Measurements from ENCODE around the gene ACOT6.
"Not testable (repeated sequence)": the region's sequence is repeated elsewhere in the genome, so short reads cannot be mapped to it uniquely, and the experiment has no call there.

The ACOT6 gene, protein sequence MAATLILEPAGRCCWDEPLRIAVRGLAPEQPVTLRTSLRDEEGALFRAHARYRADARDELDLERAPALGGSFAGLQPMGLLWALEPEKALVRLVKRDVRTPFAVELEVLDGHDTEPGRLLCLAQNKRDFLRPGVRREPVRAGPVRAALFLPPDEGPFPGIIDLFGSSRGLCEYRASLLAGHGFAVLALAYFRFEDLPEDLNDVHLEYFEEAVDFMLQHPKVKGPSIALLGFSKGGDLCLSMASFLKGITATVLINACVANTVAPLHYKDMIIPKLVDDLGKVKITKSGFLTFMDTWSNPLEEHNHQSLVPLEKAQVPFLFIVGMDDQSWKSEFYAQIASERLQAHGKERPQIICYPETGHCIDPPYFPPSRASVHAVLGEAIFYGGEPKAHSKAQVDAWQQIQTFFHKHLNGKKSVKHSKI

DNA sequence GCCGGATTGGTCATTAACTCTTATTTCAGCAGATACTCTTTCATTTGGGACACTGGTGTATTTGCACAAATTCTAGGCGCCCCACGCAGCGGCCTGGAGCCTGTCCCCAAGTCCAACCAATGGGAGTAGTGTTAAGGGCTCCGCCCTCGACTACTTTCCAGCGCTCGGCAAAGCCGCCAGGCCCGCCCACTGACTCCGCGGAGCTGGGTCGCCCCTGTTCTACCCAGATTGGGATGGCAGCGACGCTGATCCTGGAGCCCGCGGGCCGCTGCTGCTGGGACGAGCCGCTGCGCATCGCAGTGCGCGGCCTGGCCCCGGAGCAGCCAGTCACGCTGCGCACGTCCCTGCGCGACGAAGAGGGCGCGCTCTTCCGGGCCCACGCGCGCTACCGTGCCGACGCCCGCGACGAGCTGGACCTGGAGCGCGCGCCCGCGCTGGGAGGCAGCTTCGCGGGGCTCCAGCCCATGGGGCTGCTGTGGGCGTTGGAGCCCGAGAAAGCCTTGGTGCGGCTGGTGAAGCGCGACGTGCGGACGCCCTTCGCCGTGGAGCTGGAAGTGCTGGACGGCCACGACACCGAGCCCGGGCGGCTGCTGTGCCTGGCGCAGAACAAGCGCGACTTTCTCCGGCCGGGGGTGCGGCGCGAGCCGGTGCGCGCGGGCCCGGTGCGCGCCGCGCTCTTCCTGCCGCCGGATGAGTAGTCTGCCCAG, at the start of gene ACOT6:
Gene ACOT6, plus strand, starts transcription at position 179 of the 707 bp plus-strand sequence. Its CDS starts 55 bp downstream, at position 234.
- DNase-seq, result peak; percentile 56

DNA sequence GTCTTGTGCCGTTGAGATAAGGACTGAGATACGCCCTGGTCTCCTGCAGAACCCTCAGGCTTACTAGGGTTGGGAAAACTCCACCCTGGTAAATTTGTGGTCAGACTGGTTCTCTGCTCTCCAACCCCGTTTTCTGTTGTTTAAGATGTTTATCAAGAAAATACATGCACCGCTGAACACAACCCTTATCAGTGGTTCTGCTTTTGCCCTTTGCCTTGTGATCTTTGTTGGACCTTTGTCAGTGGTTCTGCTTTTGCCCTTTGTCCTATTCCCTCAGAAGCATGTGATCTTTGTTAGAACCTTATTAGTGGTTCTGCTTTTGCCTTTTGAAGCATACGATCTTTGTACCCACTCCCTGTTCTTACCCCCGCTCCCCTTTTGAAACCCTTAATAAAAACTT, 49.6 kb upstream of the ACOT6 start:
- DNase-seq, result not testable (repeated sequence)

DNA sequence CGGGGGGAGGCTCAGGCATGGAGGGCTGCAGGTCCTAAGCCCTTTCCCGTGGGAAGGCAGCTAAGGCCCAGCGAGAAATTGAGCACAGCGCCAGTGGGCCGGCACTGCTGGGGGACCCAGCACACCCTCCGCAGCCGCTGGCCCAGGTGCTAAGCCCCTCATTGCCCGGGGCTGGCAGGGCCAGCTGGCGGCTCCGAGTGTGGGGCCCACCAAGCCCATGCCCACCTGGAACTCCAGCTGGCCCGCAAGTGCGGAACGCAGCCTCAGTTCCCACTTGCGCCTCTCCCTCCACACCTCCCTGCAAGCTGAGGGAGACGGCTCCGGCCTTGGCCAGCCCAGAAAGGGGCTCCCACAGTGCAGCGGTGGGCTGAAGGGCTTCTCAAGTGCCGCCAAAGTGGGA, 45.9 kb upstream of the ACOT6 start:
- DNase-seq, result not testable (repeated sequence)

DNA sequence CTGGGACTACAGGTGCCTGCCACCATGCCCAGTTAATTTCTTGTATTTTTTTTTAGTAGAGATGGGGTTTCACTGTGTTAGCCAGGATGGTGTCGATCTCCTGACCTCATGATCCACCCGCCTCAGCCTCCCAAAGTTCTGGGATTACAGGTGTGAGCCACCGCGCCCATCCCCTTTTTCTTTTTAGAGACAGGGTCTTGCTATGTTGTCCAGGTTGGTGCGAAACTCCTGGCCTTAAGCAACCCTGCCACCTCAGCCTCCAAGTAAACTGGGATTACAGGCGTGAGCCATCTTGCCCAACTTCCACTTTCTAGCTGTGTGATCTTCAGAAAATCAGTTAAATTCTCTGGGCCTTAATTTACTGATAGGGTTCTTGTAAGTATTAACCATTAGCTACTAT, 45.4 kb upstream of the ACOT6 start:
- not testable (repeated sequence) for DNase-seq

DNA sequence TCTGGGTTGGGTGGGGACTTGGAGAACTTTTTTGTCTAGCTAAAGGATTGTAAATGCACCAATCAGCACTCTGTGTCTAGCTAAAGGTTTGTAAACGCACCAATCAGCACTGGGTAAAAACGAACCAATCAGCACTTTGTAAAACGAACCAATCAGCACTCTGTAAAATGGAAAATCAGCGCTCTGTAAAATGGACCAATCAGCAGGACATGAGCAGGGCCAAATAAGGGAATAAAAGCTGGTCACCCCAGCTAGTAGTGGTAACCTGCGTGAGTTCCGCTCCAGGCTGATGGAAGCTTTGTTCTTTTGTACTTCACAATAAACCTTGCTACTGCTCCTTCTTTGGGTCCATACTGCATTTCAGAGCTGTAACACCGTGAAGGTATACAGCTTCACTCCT, 45.0 kb upstream of the ACOT6 start:
- DNase-seq, result no peak

DNA sequence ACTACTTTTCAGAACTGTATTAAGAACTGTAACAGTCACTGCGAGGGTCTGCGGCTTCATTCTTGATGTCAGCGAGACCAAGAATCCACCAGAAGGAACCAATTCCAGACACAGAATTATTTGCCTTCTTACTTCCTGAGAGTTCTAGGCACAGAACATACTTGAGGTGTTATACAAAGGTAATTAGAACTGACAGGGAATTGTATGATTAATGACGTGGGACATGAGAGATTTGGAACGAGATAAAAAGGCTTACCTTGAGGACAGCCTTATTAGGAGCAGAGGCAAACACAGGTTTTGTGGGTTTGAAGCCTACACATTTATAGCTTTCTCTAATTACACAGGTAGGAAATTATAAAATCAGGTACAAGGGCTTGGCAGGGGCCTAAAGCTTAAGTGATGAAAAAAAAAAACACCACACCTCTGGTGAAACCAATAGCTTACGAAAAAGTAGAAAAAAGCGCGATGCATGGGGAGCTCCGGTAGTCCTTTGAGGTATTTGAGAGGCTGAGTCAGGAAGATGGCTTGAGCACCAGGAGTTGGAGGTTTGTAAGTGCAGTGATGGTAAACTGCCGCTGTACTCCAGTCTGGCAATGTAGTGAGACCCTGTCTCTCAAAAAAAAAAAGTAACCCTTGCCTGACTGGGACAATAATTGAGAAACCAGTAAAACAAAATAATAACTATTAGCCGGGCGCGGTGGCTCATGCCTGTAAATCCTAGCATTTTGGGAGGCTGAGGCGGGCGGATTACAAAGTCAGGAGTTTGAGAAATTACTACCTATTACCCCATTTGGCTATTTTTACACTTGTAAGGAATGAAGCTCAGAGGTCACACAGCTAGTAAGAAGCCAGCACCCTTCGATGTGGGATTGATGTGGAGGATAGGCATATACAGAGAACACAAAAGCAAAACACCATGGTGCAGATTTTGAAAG, 44.1 kb upstream of the ACOT6 start:
- no peak for DNase-seq

DNA sequence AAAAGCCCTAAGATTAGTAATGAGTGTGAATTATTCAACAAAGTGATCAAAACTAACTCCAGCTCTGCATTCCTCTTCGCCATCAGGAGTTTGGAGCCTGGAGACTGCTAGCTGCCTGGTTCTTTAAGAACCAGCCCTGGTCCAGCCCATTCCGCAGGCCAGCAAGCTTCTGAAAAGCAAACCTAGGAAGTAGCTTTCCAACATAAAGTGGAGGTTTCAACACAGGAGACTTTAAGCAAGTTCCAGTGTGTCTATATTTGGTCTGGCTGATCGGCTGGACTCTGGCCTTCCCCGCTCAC, 43.5 kb upstream of the ACOT6 start:
- DNase-seq, result not testable (repeated sequence)

DNA sequence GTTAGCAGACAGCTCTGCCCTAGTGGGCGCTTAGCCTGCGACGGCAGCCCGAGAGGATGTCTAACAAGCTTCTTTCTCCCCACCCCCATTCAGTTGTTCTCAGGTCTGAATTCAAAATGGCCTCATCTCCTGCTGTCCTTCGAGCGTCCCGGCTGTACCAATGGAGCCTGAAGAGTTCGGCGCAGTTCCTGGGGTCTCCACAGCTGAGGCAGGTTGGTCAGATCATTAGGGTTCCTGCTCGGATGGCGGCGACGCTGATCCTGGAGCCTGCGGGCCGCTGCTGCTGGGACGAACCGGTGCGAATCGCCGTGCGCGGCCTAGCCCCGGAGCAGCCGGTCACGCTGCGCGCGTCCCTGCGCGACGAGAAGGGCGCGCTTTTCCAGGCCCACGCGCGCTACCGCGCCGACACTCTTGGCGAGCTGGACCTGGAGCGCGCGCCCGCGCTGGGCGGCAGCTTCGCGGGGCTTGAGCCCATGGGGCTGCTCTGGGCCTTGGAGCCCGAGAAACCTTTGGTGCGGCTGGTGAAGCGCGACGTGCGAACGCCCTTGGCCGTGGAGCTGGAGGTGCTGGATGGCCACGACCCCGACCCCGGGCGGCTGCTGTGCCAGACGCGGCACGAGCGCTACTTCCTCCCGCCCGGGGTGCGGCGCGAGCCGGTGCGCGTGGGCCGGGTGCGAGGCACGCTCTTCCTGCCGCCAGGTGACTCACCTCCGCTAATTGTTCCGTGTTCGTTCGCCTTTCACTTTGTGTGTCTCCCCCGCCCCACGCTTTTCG, 42.9 kb upstream of the ACOT6 start, which contains the start of gene ACOT2:
Gene ACOT2, plus strand, starts transcription at position 29 of the 774 bp plus-strand sequence. Its CDS starts 28 bp downstream, at position 57.
- peak; percentile 74 for DNase-seq

DNA sequence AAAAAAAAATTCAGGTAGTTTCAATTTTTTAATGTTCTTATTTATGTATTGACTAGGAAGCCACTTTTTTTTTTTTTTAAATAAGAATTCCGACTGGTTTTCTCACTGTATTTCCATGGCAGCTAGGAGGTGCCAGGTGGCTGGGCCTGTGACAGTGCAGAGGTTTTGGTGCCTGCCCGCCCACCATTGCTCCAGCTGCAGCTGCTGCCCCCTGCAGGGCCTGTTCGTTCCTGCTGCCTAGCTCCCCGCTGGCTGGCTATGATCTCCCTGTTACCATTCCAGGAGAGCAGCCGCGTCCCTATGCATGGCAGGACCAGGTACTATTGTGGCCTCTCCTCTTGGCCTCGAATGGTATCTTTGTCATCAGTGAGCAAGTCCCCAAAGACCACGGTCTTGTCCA, 41.4 kb upstream of the ACOT6 start:
- peak; percentile 60 for DNase-seq

DNA sequence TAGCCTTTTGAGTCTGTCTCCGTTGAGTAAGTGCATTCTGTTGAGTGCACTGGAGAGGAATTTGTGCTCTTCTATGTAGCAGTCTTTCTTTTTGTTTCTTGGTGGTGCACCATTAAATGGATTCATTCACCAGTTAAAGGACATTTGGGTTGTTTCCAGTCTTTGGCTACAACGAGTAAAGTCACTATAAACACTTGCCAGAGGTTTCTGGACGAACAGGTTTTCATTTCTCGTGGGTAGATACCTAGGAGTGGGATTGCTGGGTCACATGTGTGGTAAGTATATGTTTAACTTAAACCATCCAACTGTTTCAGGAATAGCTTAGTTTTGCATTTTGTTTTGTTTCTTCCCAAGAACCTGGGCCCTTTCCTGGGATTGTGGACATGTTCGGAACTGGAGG, 39.3 kb upstream of the ACOT6 start:
- not testable (repeated sequence) for DNase-seq

DNA sequence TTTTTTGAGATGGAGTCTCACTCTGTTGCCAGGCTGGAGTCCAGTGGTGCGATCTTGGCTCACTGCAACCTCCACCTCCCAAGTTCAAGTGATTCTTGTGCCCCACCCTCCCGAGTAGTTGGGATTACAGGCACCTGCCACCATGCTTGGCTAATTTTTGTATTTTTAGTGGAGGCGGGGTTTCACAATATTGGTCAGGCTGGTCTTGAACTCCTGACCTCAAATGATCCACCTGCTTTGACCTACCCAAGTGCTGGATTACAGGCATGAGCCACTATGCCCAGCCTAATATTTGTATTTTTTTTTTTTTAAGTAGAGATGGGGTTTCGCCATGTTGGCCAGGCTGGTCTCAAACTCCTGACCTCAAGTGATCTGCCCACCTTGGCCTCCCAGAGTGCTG, 38.6 kb upstream of the ACOT6 start:
- DNase-seq, result not testable (repeated sequence)

DNA sequence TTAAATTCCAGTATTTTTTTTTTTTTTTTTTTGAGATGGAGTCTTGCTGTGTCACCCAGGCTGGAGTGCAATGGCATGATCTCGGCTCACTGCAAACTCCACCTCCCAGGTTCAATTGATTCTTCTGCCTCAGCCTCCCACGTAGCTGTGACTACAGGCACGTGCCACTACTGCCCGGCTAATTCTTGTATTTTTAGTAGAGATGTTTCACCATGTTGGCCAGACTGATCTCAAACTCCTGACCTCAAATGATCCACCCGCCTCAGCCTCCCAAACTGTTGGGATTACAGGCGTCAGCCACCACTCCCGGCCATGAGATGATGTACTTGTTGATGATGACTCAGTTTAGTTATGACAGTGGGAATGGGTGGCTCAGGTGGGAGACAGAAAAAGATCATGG, 38.1 kb upstream of the ACOT6 start:
- DNase-seq, result not testable (repeated sequence)

DNA sequence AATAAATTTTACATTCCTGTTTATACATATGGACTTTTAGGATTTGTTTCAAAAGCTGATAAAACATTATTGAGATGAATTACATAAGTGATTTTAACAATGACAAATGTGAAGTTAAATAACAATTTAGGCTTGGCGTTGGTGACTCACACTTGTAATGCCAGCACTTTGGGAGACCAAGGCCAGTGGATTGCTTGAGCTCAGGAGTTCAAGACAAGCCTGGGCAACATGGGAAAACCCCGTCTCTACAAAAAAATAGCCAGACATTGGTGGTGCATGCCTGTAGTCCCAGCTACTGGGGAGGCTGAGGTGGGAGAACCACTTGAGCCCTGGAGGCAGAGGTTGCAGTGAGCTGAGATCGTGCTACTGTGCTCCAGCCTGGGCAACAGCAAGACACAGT, 35.9 kb upstream of the ACOT6 start:
- DNase-seq, result no peak

DNA sequence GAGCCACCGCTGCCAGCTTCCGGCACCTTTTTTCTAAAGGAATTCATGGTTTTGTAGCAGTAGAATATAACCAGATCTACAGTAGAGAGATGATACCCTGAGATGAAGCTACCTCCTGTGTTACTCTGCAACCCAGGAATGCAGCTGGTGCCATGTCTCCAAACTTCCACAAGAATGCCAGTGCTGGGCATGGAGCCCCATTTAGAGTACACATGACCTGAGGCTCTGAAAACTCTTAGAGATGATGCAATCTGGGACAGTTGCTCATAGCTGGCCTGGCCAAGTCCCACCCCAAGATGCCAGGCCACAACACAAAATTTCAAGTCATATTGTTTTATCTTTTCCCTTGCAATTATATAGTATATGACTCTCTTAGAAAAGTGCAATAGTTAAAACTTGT, 35.1 kb upstream of the ACOT6 start:
- not testable (repeated sequence) for DNase-seq

DNA sequence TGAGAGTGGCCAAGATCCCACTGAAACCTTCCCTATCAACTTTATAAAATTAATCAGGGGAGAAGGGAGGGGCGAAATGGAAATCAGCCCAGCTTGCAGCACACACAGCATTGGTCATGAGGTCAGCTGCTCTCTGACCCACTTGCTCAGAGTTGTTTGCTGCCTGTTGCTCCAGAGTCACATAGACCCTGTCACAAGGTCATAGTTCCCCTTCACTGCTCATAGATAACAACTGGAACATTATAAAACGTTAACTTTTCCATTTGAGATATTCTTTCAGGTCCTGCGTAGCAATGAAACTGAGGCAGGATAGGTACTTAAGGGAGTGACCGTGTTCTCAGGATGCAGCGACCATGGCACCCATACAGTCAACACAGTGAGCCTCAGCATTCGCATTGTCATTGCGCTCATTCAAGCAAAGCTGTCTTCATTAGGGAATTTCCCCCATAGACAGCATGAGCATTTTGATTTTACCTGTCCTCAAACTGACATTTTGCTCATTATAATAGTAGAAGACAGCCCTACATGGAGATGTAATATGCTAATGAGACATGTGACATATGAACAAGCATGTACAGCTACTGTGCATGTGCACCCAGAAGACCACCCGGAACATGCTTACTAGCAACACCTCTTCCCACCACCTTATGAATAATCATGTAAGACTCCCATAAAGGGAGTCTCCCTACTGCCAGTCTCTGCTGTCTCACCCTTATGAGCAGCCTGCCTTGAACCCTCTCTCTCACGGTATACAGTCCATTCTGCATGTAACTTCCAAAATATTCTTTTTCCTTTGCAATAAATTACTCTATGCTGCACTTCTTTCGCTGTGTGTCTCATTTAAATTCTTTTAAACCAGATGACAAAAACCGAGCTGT, 30.0 kb upstream of the ACOT6 start:
- not testable (repeated sequence) for DNase-seq

DNA sequence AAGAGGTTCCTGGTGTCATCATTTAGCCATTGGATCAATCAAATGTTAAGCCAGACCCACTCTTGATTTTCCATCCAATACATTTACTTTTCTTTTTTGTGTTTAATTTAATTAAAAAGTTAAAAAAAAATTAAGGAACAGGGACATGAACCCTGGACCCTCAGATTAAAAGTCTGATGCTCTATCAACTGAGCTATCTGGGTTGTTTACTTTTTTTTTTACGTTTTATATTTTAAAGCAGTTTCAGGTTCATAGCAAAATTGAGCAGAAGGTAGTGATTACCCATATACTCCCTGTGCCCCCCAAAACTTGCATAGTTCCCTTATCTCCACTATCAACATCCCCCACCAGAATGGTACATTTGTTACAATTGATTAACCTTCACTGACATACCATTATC, 23.6 kb upstream of the ACOT6 start:
- no peak for DNase-seq

DNA sequence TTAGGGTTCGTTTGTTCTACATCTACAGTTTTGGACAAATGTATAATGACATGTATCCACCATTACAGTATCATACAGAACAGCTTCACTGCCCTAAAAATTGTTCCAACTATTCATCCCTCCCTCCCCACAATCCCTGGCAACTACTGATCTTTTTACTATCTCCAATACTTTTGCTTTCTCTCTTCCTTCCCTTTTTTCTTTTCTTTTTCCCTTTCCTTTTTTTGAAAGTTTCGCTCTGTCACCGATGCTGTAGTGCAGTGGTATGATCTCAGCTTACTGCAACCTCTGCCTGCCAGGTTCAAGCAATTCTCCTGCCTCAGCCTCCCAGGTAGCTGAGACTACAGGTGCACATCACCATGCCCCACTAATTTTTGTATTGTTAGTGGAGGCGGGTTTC, 23.2 kb upstream of the ACOT6 start:
- no peak for DNase-seq

DNA sequence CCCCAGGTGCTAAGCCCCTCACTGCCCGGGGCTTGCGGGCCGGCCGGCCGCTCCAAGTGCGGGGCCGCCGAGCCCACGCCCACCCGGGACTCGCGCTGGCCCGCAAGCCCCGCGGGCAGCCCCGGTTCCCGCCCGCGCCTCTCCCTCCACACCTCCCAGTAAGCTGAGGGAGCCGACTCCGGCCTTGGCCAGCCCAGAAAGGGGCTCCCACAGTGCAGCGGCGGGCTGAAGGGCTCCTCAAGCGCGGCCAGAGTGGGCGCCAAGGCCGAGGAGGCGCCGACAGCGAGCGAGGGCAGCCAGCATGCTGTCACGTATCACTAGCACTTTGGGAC, 21.7 kb upstream of the ACOT6 start:
- not testable (repeated sequence) for DNase-seq

DNA sequence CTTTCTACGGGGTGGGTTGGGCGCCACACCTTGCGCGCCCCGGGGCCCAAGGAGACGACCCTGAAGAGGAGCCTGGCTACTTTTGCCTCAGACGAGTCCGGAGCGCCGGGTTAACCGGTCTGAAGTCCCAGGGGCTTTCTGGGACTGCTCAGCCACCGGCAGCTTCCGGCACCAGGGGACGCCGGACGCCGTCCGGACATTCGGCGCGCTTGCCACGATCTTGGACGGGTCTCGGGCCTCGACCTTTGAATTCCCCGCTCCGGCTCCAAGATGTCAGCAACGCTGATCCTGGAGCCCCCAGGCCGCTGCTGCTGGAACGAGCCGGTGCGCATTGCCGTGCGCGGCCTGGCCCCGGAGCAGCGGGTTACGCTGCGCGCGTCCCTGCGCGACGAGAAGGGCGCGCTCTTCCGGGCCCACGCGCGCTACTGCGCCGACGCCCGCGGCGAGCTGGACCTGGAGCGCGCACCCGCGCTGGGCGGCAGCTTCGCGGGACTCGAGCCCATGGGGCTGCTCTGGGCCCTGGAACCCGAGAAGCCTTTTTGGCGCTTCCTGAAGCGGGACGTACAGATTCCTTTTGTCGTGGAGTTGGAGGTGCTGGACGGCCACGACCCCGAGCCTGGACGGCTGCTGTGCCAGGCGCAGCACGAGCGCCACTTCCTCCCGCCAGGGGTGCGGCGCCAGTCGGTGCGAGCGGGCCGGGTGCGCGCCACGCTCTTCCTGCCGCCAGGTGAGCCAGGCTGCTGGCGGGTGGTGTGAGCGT, 20.4 kb upstream of the ACOT6 start, which contains the start of gene ACOT4:
Gene ACOT4, plus strand, starts transcription at position 184 of the 760 bp plus-strand sequence. Its CDS starts 87 bp downstream, at position 271.
- peak; percentile 36 for DNase-seq

DNA sequence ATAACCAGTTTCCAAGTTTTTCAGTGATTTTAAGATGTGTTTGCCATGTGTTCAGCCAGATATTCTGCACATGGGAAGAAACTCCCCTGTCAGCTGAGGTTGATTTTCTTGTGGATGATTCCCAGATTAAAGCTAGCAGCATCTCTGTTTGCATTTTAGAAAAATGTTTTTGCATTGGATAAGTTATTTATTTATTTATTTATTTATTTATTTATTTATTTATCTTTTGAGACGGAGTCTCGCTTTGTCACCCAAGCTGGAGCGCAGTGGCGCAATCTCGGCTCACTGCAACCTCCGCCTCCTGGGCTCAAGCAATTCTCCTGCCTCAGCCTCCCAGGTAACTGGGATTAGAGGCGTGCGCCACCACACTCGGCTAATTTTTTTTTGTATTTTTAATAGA, 17.8 kb upstream of the ACOT6 start:
- no peak for DNase-seq

DNA sequence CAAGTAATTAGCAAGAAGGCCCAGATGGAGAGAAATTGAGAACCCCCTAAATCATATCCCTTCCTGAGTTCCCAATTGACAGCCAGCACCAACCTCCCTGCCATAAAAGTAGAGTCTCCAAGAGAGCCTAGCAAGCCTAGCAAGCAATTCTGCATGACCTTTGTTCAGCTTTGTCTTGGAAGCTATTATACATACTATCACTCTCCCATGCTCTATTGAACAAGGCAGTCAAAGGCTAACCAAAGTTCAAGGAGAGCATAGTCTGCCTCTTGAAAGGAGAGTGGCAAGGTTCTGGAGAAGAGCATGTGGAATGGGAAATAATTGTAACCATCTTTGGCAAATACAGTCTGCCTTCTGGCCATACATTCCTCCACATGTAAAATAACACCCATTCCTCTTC, 12.8 kb upstream of the ACOT6 start:
- DNase-seq, result no peak

Measured in CD4-positive, alpha-beta T cell treated with Interferon gamma for 1 hour (primary cell).